ENCODE measurements around the gene SEPTIN12. TPM values are rescaled to one million over a fixed set of nuclear protein-coding genes. Genes with fewer than 3 reads are reported as not detected.

Gene SEPTIN12
- total RNA-seq, 1 donor from 2014 or later = not detected

DNA sequence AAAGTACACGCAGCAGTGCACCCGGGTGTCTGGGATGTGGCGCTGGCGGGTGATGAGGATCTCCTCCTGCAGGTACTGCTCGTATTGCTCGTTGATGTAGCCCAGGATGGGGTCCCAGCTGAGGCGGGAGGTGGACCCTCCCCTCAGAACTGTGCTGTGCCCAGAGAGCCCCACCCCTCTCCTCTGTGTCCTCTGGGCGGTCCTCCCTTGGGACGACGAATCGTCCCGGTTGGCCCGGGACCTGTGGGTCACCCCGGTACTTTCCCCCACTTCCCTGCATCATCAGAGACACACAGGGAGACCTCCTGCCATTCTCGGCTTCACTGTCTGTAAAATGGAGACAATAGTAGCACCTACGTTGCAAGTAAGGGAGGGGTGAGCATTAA, 4.2 kb downstream of the SEPTIN12 start:
- no peak for ATAC-seq

DNA sequence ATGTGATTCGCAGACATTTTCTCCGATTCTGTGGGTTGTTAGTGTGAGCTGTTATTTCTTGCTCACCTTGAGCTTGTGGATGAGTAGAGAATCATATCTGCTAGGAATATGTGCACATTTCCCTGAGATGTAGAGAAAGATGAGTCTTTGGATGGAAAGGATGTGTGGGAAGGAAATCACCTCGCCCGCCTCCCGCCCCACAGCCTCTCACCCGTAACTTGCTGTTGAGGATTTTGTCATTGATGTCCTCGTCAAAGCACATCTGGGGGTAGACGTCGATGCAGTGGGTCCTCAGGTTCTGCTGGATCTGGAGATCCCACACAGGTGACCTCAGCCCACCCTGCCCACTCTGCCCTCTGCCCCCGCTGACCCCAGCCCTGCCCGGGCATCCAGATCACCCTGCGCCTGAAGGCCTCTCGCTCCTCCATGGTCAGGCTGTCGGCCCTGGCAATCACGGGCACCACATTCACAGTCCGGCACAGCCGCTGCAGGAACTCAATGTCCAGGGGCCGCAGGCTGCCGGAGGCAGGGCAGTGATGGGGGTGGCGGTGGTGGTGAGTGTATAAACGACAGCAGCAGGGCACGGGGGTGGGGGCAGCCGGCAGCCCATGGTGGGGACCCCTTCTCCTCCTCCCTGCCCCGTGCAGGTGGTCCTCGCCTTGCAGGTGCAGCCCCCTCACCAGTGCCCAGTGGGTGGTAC, 4.7 kb downstream of the SEPTIN12 start:
- no peak for ATAC-seq

DNA sequence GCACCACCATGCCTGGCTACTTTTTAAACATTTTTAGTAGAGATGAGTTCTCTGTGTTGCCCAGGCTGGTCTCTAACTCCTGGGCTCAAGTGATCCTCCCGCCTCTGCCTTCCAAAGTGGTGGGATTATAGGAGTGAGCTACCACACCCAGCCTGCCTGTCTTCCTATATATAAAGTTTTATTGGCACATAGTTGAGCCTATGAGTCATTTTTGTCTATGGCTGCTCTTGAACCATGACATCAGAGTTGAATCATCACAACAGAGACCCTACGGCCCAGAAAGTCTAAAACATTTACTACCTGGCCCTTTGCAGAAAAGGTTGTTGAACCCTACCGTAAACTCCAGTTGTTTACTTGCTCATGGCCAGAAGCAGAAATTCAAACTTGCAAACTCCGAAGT, 7.9 kb downstream of the SEPTIN12 start:
- peak; percentile 41 for ATAC-seq

DNA sequence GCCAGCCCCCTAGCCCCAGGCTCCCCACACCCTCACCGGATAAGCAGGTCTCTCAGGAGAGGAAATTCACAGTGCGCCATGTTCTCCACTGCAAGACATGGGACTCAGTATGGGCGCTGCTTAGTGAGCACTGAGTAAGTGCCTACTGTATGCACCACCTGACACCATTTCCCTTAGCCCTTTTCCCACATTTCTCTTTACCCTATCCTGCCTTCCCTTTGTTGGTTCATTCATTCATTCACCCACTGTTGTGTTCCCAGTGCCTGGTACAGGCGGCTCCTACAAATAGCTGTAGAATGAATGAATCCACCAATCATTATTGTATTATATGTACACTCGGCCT, 10.1 kb downstream of the SEPTIN12 start:
- no peak for ATAC-seq

DNA sequence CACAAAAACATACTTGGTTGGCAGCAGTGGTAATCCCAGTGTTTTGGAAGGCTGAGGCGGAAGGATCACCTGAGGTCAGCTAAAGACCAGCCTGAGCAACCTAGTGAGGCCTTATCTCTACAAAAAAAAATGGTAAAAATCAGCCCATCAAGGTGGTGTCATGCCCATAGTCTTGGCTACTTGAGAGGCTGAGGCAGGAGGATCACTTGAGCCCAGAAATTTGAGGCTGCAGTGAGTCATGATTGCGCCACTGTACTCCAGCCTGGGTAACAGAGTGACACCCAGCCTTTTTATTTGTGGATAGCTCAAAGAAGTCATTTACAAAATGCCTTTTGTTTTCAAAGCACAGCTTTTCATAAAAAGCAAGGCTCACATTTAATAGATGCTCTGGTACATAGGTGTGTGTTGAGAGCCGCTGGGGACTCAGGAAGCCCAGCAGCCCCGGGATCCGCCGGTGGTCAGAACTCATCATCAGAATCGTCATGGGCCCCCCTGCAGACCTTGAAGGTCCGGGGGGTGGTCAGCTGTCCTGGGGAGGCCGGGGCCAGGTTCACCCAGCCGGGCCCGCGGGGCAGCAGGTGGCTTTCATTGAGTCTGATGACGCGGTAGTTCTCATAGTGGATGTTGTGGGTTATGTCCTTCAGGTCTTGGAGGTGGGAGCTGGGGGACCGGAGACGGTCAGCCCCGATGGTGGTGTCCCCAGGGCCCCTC, 10.7 kb downstream of the SEPTIN12 start:
- no peak for ATAC-seq

DNA sequence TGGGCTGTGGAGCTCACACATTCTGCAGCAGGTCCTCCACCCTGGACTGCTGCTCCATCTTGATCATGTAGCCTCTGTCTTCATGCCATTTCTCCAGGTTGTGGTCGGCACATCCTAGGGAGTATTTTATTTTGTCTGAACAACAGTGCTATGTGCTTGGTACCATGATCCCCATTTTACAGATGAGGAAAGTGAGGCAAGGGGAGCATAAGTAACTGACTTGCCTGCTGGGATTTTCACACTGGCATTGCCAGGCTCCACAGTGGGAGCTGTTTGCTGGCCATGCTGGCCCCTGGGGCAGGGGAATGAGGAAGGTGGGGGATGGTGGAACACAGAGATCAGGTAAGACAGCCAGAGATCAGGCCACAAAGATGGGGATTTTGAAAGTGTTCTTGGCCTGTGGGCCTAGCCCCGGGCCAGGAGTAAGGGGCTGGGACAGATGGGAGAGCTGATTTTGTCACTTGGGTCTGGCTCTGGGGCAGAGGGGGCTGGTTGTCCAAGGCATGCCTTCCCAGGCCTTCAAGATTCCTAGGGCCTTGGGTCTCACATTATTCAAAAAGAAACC, 11.9 kb downstream of the SEPTIN12 start:
- no peak for ATAC-seq

DNA sequence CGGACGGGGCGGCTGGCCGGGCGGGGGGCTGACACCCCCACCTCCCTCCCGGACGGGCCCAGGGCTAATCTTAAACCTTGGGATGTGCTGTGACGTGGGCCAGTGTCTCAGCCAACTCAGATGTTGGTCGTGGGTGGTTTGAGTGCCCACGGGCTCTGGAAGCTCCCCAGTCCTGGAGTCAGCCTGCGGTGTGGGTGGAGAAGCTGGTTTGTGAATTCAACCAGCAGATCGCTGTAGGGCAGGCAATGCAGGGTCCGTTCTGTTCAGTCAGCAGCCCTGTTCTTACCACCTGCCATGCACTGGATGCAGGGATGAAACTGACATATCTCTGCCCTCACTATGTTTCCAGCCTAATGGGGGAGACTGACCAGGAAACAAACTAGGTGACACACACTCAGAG, 13.1 kb downstream of the SEPTIN12 start:
- ATAC-seq = no peak

DNA sequence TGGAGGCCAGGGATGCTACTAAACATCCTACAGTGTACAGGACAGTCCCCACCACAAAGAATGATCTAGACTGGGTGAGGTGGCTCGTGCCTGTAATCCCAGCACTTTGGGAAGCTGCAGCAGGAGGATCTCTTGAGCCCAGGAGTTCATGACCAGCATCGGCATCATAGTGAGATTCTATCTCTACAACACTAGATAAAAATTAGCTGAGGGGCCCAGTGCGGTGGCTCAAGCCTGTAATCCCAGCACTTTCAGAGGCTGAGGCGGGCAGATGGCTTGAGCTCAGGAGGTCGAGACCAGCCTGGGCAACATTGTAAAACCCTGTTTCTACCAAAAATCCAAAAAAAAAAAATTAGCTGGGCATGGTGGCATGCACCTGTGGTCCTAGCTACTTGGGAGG, 15.8 kb downstream of the SEPTIN12 start:
- no peak for ATAC-seq

DNA sequence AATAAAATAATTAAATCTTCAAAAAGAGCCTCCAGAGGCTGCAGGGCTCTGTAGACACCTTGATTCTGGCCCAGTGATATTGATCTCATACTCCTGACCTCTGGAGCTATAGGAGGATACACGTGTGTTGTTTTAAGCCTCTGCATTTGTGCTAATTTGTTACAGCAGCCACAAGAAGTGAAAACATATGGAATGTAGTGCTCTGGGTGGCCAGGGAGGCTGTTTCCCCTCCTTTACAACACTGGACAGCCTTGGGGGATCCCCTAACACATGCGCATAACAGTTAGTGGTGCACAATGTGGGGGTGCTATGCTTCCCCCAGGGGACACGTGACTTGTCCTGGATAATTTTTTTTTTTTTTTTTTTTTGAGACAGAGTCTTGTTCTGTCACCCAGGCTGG, 16.5 kb downstream of the SEPTIN12 start:
- ATAC-seq = no peak

DNA sequence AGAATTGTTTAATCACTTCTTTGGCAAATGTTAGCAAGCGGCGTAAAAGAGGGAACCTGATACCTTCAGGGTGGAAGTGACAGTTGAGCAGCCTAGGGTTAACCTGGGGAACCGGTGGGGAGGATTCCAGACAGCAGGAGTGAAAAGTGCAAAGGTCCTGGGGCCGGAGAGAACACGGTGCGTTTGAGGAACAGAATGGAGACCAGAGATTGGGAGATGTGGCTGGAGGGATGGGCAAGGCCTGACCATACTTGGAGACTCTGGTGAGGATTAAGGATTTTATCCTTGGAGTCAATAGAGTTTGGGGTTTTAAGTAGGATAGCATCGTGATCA, 18.9 kb downstream of the SEPTIN12 start:
- no peak for ATAC-seq

DNA sequence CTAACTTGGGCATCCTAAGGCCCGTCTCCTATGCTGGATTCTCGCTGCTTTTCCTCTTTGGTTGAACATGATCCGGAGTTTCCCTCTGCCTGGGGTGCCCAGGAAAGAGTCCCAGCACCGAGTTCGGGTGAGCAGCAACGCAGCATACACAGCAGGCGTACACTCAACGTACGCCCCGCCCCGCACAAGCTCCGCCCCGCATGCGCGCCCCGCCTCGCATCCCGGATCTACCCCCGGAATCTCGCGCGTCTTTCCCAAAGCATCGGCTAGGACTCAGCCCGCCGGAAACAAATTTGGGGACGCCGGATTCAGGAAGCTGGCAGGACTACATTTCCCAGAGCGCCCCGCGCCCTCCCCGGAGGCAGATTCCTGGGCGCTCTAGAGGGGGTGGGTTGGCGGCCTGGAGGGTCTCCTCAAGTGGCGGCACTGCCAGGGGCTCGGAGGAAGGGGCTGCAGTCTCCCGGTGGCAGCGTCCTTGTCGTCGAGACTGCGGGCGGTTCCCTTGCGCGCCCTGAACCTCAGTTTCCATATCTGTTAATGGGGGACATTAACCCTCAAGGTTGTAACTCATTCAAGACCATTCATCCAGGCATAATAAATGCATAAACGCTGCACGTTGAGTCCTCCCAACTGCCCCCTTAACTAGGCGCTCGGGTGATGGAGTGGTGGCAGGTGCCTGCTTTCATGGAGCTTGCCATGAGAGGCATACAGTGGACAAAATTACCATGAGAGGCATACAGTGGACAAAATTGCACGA, 19.4 kb downstream of the SEPTIN12 start:
- peak; percentile 84 for ATAC-seq

DNA sequence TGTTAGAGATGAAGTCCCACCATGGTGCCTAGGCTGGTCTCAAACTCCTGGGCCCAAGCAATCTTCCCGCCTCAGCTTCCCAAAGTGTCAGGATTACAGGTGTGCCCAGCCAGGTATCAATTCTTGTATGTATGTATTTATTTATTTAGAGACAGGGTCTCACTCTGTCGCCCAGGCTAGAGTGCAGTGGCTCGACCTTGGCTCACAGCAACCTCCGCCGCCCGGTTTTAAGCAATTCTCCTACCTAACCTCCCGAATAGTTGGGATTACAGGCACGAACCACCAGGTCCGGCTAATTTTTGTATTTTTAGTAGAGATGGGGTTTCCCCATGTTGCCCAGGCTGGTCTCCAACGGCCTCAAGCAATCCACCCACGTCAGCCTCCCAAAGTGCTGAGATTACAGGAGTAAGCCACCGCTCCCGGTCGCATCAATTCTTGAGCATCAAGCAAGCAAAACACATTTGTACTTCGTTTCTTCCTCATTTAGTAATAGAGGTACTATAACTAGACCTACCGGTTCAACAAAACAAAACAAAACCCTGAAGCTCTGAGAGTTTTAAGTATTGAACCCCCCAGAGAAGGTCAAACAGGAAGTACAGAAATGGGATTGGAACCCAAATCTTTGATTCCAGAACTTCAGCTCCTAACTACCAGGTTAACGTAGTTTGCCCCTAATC, 20.1 kb downstream of the SEPTIN12 start:
- peak; percentile 30 for ATAC-seq

DNA sequence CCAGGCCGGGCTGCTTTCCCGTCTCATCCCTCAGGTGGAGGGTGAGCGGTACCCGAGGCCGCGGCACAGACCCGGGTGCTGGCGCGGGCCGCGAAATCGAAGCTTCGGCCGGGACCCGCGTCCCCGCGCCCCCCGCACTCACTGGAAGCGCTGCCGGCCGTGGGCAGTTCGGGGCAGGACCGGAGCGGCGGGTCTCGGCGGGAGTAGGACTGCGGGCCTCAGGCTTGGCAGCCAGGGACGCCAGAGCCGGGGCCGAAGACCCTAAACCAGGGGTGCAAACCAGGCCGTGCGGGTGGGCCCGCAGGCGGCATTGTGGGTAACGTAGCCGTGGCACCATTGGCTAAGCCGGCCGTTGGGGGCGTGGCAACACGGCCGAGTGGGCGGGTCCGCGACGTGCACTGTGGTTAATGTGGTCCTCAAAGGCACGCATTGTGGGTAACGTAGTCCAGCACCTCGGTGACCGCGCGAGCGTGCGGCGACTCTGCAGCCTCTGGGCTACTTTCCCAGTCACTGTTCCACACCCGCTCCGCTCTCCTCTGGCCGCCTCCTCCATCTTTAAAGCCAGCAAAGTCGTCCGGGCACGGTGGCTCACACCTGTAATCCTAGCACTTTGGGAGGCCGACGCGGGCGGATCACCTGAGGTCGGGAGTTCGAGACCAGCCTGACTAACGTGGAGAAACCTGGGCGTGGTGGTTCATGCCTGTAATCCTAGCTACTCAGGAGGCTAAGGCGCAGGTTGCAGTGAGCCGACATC, 21.1 kb downstream of the SEPTIN12 start, which contains the start of gene ZNF500:
Gene ZNF500 (minus strand): TSS at position 288 of the 754 bp plus-strand sequence. CDS start 1,184 bp downstream, outside the sequence.
- peak; percentile 94 for ATAC-seq

DNA sequence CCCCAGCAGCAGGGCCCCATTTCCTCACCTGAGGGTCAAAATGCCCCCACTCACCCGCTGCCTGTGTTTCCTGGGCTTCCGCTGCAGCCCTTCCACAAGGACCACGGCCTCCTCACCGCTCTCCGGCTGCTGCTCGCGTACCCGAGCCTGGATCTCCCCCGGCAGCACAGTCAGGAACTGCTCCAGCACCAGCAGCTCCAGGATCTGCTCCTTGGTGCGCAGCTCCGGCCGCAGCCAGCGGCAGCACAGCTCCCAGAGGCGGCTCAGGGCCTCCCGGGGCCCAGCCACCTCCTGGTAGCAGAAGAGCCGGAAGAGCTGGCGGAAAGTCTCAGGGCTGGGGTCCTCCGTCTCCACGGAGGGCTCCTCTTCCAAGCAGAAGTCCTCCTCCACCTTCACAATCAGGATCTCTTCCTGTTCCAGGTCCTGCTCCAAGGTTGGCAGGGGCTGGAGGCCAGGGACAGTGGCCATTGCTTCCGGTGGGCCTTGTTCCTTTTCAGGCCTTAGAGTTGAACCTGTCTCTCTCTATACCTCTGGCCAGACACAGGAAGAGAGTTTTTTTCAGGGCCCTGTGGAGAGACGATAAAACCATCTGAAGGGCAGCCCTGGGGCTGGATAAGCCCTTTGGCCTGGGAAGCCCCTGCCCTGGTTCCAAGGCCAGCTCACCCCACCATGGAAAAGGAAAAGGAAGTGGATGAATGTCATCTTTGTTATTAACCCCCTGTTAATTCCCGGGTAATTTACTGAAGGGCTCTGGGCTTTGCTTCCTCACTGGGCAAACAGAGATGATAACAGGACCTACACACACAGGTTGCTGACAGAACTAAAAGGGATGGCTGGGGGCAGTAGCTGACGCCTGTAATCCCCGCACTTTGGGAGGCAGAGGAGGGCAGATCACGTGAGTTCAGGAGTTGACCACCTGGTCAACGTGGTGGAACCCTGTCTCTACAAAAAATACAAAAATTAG, 22.4 kb downstream of the SEPTIN12 start:
- ATAC-seq = no peak

DNA sequence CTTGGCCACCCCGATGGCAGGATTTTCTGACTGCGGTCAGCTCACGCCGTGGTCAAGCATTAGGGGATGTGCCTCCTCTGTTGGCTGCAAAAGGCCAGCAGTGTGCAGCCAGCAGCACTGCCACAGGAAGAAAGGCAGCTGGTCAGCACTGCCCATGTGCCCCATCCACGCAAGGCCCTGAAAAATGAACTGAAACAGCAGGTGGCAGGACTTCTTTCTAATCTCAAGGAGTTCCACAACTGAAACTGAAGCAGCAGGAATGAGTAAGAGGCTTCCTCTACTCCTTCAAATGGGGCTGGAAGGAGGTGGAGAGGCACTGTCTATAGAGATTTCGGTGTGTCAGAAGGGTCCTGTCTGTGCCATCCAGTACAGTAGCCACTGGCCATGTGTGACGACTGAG, 24.4 kb downstream of the SEPTIN12 start:
- no peak for ATAC-seq

DNA sequence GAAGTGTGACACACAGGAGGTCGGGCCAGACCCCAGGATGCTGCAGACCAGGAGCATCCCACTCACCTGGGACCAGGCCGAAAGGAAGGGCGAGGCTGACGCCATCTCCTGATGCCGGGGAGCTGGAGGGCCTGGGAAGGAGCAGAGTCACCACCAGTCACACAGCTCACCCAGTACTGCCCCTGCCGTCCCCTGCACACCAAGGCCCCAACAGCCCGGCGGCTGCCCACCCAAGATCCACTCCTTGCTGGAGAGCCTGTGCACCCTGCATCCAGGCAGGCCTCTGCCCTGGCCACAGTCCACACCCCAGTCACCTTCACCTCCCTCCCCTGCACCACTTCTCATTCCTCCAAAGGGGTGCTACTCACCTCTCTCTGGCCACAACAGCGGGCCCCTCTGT, 25.9 kb downstream of the SEPTIN12 start:
- ATAC-seq = no peak

DNA sequence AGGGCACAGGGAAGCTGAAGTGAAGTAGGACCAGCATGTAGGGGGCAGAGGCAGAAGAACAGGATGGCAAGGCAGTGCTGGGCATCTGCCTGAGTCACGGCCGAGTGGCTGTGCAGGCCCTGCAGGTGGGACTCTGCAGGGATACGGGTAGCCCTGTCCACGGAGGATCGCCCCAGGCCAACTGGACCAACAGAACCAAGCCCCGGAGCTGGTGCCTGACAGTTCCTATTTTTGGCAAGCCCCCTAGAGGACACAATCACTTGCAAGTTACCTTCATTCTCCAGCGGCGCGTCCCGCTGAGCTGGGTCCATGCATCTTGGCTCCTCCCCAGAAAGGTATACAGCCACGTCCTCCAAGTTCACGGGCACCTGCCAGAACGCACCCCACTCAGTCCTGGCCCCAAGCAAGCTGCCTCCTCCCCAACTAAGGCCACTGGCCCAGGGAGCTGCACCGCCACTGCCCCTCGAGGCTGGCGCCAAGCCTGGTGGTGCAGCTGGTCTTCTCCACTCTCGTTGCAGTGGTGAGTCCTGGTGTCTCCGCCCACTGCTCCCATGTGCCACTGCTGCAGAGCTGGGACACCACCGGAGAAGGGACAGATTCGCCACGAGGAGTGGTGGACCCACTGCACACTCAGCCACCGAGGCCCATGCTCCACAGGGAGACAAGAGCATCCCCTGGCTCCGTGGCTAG, 27.8 kb downstream of the SEPTIN12 start:
- no peak for ATAC-seq

DNA sequence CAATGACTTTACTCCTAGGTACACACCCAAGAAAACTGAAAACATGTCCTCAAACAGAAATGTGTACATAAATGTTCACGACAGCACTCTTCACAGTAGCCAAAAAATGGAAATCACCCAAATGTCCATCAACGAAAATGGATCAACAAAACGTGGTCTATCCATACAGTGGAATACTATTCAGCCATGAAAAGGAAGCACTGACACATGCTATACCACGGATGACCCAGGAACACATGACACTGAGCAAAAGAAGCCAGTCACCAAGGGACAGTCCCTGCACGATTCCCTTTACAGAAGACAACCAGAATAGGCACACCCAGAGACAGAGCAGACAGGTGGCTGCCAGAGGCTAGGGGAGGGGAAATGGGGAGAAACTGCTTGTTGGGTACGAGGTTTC, 32.5 kb downstream of the SEPTIN12 start:
- ATAC-seq = peak; percentile 56

DNA sequence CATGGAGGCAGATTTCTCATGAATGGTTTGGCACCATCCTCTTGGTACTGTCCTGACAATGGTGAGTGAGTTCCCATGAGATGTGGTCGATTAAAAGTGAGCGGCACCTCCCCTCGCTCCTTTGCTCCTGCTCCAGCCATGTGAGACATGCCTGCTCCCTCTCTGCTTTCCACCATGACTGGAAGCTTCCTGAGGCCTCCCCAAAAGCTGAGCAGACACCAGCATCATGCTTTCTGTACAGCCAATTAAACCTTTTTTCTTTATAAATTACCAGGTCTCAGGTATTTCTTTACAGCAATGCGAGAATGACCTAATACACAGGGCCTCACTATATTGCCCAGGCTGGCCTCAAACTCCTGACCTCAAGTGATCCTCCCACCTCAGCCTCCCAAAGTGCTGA, 33.3 kb downstream of the SEPTIN12 start:
- no peak for ATAC-seq

DNA sequence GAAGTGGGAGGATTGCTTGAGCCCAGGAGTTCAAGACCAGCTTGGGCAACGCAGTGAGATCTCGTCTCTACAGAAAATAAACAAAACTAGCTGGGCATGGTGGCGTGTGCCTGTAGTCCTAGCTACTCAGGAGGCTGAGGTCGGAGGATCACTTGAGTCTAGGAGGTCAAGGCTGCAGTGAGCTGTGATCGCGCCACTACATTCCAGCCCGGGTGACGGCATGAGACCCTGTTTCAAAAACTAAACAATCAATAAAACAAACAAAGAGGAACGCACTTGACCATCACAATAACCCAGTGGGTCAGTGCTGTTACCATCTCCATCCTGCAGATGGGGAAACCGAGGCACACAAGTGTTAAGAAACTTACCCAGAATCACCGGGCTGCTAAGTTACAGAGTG, 34.9 kb downstream of the SEPTIN12 start:
- no peak for ATAC-seq
